22Rv1 (cell line): ENCODE measurements around the gene WDFY3.

Experiments
- CTCF ChIP-seq: fragments of 450-650 bp; IDR thresholded peaks from 2 replicates; pipeline ENCODE4 v1.5.1; 2017; ENCODE audit warnings: mild to moderate bottlenecking
- ZFX ChIP-seq: fragments of 450-650 bp; IDR thresholded peaks from 2 replicates; pipeline ENCODE4 v1.6.1; 2017; ENCODE audit warnings: antibody characterized with exemption, borderline replicate concordance

GRCh38 chr4:84733343-84734033 lies 233.0 kb downstream of the WDFY3 start:
- TF ChIP-seq CTCF (no peak), ZFX (no peak)
